Right ventricle myocardium superior (tissue), 1 donor: Measurements from ENCODE around the gene PDE7B. TPM values are rescaled to one million over a fixed set of nuclear protein-coding genes. Genes with fewer than 3 reads are reported as not detected.
A peak's percentile ranks its signal among the peaks of the same experiment; 100 is the strongest.

ENCODE experiments used
- ATAC-seq: fragments of 200-7000 bp; cut with Tn5 transposase; one replicate; pipeline ENCODE4 v1.9.1; 2020; ENCODE audit warnings: mild to moderate bottlenecking; ENCODE audit not compliant: poor library complexity
- DNase-seq: peaks from one replicate; pipeline ENCODE4 v3.0.0-alpha.2; 2020
- intact Hi-C: fragments of 100-400 bp; cut with DNase I; formaldehyde crosslinking; loops from one replicate; pipeline ENCODE4 v1.11.2; 2022
- total RNA-seq: library from RNA; stranded (reverse); fragmentation: NEBNext Ultra II Directional; extraction: Animal tissue kit (Norgen Biotek cat#: 25700); gene quantifications from one replicate; pipeline ENCODE4 v1.2.1, GENCODE V29; 2021
- donor health status: DM: no; HTN: yes; CAD: no; lungs with severe emphysema.

The PDE7B gene
- total RNA-seq, 1 donor from 2014 or later, result 18.6 TPM

GRCh38 chr6:136036071-136036380 lies 184.5 kb downstream of the PDE7B start:
- DNase-seq, result no peak
- intact Hi-C loops, result loop anchor here (10.0 kb wide), 1 partner anchor 79 kb away; no protein-coding TSS in a partner anchor
- ATAC-seq, result no peak

GRCh38 chr6:136036601-136037000 lies 185.1 kb downstream of the PDE7B start:
- DNase-seq (no peak), ATAC-seq (no peak)
- intact Hi-C loops, result loop anchor here (10.0 kb wide), 1 partner anchor 78 kb away; no protein-coding TSS in a partner anchor

- DNase-seq, result no peak
- intact Hi-C loops, result loop anchor here (10.0 kb wide), 1 partner anchor 77 kb away; no protein-coding TSS in a partner anchor
These were observed 185.9 kb downstream of the PDE7B start for GRCh38 chr6:136037242-136037875.

GRCh38 chr6:136037876-136038460 lies 186.5 kb downstream of the PDE7B start:
- peak; percentile 58 for DNase-seq

More at GRCh38 chr6:136037242-136037875, 185.9 kb downstream of the PDE7B start:
- peak; percentile 24 for ATAC-seq

GRCh38 chr6:136038531-136038930 lies 187.0 kb downstream of the PDE7B start:
- intact Hi-C loops, result loop anchor here (10.0 kb wide), 1 partner anchor 76 kb away; no protein-coding TSS in a partner anchor
- ATAC-seq, result peak; percentile 1
- no peak for DNase-seq

More at GRCh38 chr6:136037876-136038460, 186.5 kb downstream of the PDE7B start:
- peak; percentile 80 for ATAC-seq
- intact Hi-C loops, result loop anchor here (10.0 kb wide), 1 partner anchor 77 kb away; no protein-coding TSS in a partner anchor

GRCh38 chr6:136039185-136039584 lies 187.7 kb downstream of the PDE7B start:
- DNase-seq (no peak), ATAC-seq (peak; percentile 33)
- intact Hi-C loops, result loop anchor here (10.0 kb wide), 1 partner anchor 76 kb away; no protein-coding TSS in a partner anchor

GRCh38 chr6:136050475-136050874 lies 199.0 kb downstream of the PDE7B start:
- intact Hi-C loops, result no loop called here
- DNase-seq, result no peak
- ATAC-seq, result no peak

- intact Hi-C loops, result no loop called here
- DNase-seq (no peak), ATAC-seq (peak; percentile 34)
These were observed 199.8 kb downstream of the PDE7B start for GRCh38 chr6:136051140-136051775.

GRCh38 chr6:136052031-136052430 lies 200.5 kb downstream of the PDE7B start:
- no peak for ATAC-seq
- no peak for DNase-seq
- intact Hi-C loops, result no loop called here

GRCh38 chr6:136058852-136059251 lies 207.4 kb downstream of the PDE7B start:
- intact Hi-C loops, result no loop called here
- DNase-seq, result no peak
- ATAC-seq, result peak; percentile 21

- ATAC-seq (peak; percentile 54), DNase-seq (peak; percentile 57)
- intact Hi-C loops, result no loop called here
These were observed 207.8 kb downstream of the PDE7B start for GRCh38 chr6:136059308-136059707.

GRCh38 chr6:136060052-136060451 lies 208.6 kb downstream of the PDE7B start:
- intact Hi-C loops, result no loop called here
- DNase-seq, result no peak
- no peak for ATAC-seq

GRCh38 chr6:136060759-136061158 lies 209.3 kb downstream of the PDE7B start:
- intact Hi-C loops, result no loop called here

GRCh38 chr6:136061701-136062100 lies 210.2 kb downstream of the PDE7B start:
- no peak for DNase-seq
- ATAC-seq, result no peak
- intact Hi-C loops, result no loop called here

More at GRCh38 chr6:136060759-136061158, 209.3 kb downstream of the PDE7B start:
- DNase-seq (no peak), ATAC-seq (no peak)

- intact Hi-C loops, result no loop called here
- ATAC-seq (no peak), DNase-seq (no peak)
These were observed 211.6 kb downstream of the PDE7B start for GRCh38 chr6:136063096-136063495.

- DNase-seq, result no peak
- no peak for ATAC-seq
- intact Hi-C loops, result no loop called here
These were observed 214.5 kb downstream of the PDE7B start for GRCh38 chr6:136066005-136066404.

- peak; percentile 51 for ATAC-seq
- intact Hi-C loops, result no loop called here
- no peak for DNase-seq
These were observed 216.3 kb downstream of the PDE7B start for GRCh38 chr6:136067731-136068341.

- intact Hi-C loops, result no loop called here
- ATAC-seq, result no peak
- DNase-seq, result no peak
These were observed 217.6 kb downstream of the PDE7B start for GRCh38 chr6:136069119-136069518.

GRCh38 chr6:136070815-136071214 lies 219.3 kb downstream of the PDE7B start:
- ATAC-seq, result no peak
- no peak for DNase-seq
- intact Hi-C loops, result no loop called here
